ENCODE measurements around the gene ENTPD8.

Gene ENTPD8

GRCh38 chr9:137416006-137416562 is 25.1 kb downstream of the ENTPD8 start:
- no peaks in the 10 kb centered on the region for H3K9me3 ChIP-seq (ENCODE audit: insufficient read depth, low read length)
- H3K9ac ChIP-seq (ENCODE audit: low read length), result no peak overlapping the region
- H2AFZ ChIP-seq (ENCODE audit: low read depth, low read length), result no peak overlapping the region
- no peaks in the 10 kb centered on the region for H3K79me2 ChIP-seq (ENCODE audit: low read length)
- no peak overlapping the region for H3K4me2 ChIP-seq (ENCODE audit: low read length)
- peaks cover 7% of the 10 kb centered on the region; the same call in 1 of the 2 replicates for H4K20me1 ChIP-seq (ENCODE audit: insufficient read depth, low read length)
- H3K4me3 ChIP-seq (ENCODE audit: low read length), result no peak overlapping the region
- peaks cover 8% of the 10 kb centered on the region; the same call in 1 of the 2 replicates for H3K4me1 ChIP-seq (ENCODE audit: low read length)
- H3K27me3 ChIP-seq (ENCODE audit: low read depth, low read length), result no peaks in the 10 kb centered on the region
- no peaks in the 10 kb centered on the region for H3K36me3 ChIP-seq (replicated peaks; ENCODE audit: low read depth, low read length)
- TF ChIP-seq, protein P1, sequence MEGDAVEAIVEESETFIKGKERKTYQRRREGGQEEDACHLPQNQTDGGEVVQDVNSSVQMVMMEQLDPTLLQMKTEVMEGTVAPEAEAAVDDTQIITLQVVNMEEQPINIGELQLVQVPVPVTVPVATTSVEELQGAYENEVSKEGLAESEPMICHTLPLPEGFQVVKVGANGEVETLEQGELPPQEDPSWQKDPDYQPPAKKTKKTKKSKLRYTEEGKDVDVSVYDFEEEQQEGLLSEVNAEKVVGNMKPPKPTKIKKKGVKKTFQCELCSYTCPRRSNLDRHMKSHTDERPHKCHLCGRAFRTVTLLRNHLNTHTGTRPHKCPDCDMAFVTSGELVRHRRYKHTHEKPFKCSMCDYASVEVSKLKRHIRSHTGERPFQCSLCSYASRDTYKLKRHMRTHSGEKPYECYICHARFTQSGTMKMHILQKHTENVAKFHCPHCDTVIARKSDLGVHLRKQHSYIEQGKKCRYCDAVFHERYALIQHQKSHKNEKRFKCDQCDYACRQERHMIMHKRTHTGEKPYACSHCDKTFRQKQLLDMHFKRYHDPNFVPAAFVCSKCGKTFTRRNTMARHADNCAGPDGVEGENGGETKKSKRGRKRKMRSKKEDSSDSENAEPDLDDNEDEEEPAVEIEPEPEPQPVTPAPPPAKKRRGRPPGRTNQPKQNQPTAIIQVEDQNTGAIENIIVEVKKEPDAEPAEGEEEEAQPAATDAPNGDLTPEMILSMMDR (IDR thresholded peaks at IDR 0.05; ENCODE audit: low read depth, low read length), result no peak
- TF ChIP-seq EZH2phosphoT487 (IDR thresholded peaks at IDR 0.05; ENCODE audit: low read depth), result no peak
- no peak overlapping the region for H3K27ac ChIP-seq (ENCODE audit: low read length)

- Histone ChIP-seq H3K4me3 (ENCODE audit: low read length) (no peak overlapping the region), H3K36me3 (replicated peaks; ENCODE audit: low read depth, low read length) (no peaks in the 10 kb centered on the region), H3K4me2 (ENCODE audit: low read length) (no peak overlapping the region), H3K4me1 (ENCODE audit: low read length) (peaks cover 8% of the 10 kb centered on the region; the same call in 1 of the 2 replicates), H3K27me3 (ENCODE audit: low read depth, low read length) (no peaks in the 10 kb centered on the region), H3K9me3 (ENCODE audit: insufficient read depth, low read length) (no peaks in the 10 kb centered on the region), H4K20me1 (ENCODE audit: insufficient read depth, low read length) (peaks cover 7% of the 10 kb centered on the region; the same call in 1 of the 2 replicates), H2AFZ (ENCODE audit: low read depth, low read length) (no peak overlapping the region), H3K79me2 (ENCODE audit: low read length) (no peaks in the 10 kb centered on the region), H3K27ac (ENCODE audit: low read length) (no peak overlapping the region), H3K9ac (ENCODE audit: low read length) (no peak overlapping the region)
- TF ChIP-seq, protein P1 (IDR thresholded peaks at IDR 0.05; ENCODE audit: low read depth, low read length), result no peak
- TF ChIP-seq EZH2phosphoT487 (IDR thresholded peaks at IDR 0.05; ENCODE audit: low read depth), result no peak
Measured at GRCh38 chr9:137415451-137415850, 25.7 kb downstream of the ENTPD8 start.

DNA sequence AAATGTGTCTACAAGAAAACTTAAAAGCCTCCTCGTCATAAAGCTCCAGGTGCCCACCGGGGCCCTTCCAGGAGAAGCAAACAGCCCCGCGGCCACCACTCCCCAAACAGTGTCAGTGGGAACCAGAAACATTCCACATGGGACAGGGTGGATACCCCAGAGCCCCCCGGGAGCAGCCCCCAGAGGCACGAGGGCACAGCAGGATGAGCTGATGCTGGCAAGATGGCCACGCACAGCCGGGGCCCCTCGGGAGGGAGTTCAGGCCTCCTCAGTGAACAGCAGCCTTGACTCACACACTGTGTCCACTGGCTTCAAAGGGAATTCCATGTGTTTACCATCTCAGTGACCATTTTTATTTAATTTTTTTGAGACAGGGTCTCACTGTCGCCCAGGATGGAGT is 28.7 kb downstream of the ENTPD8 start:
- Histone ChIP-seq H3K27me3 (ENCODE audit: low read depth, low read length) (no peaks in the 10 kb centered on the region), H3K27ac (ENCODE audit: low read length) (no peak overlapping the region), H3K4me2 (ENCODE audit: low read length) (no peak overlapping the region), H4K20me1 (ENCODE audit: insufficient read depth, low read length) (peaks cover 5% of the 10 kb centered on the region; the same call in 1 of the 2 replicates), H3K36me3 (replicated peaks; ENCODE audit: low read depth, low read length) (no peaks in the 10 kb centered on the region), H3K79me2 (ENCODE audit: low read length) (no peaks in the 10 kb centered on the region), H3K4me3 (ENCODE audit: low read length) (no peak overlapping the region), H2AFZ (ENCODE audit: low read depth, low read length) (no peak overlapping the region), H3K9me3 (ENCODE audit: insufficient read depth, low read length) (no peaks in the 10 kb centered on the region), H3K4me1 (ENCODE audit: low read length) (peaks cover 8% of the 10 kb centered on the region; the same call in 1 of the 2 replicates), H3K9ac (ENCODE audit: low read length) (no peak overlapping the region)
- TF ChIP-seq, protein P1 (IDR thresholded peaks at IDR 0.05; ENCODE audit: low read depth, low read length), result no peak
- no peak for TF ChIP-seq EZH2phosphoT487 (IDR thresholded peaks at IDR 0.05; ENCODE audit: low read depth)

- Histone ChIP-seq H3K4me3 (ENCODE audit: low read length) (peak overlapping the region; percentile 32; the same call in 1 of the 2 replicates), H3K9ac (ENCODE audit: low read length) (no peak overlapping the region), H4K20me1 (ENCODE audit: insufficient read depth, low read length) (0 out of 2 replicates have a peak, but pooled peaks cover 4% of the 10 kb centered on the region), H3K4me1 (ENCODE audit: low read length) (peaks cover 8% of the 10 kb centered on the region; the same call in 1 of the 2 replicates), H3K4me2 (ENCODE audit: low read length) (peak overlapping the region; percentile 68), H3K27me3 (ENCODE audit: low read depth, low read length) (no peaks in the 10 kb centered on the region), H2AFZ (ENCODE audit: low read depth, low read length) (no peak overlapping the region), H3K9me3 (ENCODE audit: insufficient read depth, low read length) (no peaks in the 10 kb centered on the region), H3K36me3 (replicated peaks; ENCODE audit: low read depth, low read length) (no peaks in the 10 kb centered on the region), H3K79me2 (ENCODE audit: low read length) (no peaks in the 10 kb centered on the region), H3K27ac (ENCODE audit: low read length) (no peak overlapping the region)
- no peak for TF ChIP-seq EZH2phosphoT487 (IDR thresholded peaks at IDR 0.05; ENCODE audit: low read depth)
- TF ChIP-seq, protein P1 (IDR thresholded peaks at IDR 0.05; ENCODE audit: low read depth, low read length), result no peak
Measured at GRCh38 chr9:137411645-137412380, 29.3 kb downstream of the ENTPD8 start.
